Skeletal muscle tissue (tissue), 4 donors: ENCODE data around the gene KLHL1. TPM values are rescaled to one million over a fixed set of nuclear protein-coding genes. Genes with fewer than 3 reads are reported as not detected.

Source experiments
- H3K27ac ChIP-seq: one replicate; pipeline ENCODE4 v1.7.0; 2013; ENCODE audit warnings: mild to moderate bottlenecking, low read depth, low read length, inconsistent platforms
- H3K27me3 ChIP-seq, 3 donors: one replicate each; pipeline ENCODE4 v1.7.0; 2013; ENCODE audit warnings: low read length in 3 of 3; ENCODE audit not compliant: control insufficient read depth in 3 of 3, insufficient read depth in 3 of 3
- H3K36me3 ChIP-seq, 3 donors: one replicate each; pipeline ENCODE4 v1.7.0; 2013; ENCODE audit warnings: low read length in 3 of 3; ENCODE audit not compliant: control insufficient read depth in 3 of 3, insufficient read depth in 3 of 3
- H3K4me1 ChIP-seq, 3 donors: one replicate each; pipeline ENCODE4 v1.7.0; 2013; ENCODE audit warnings: low read length in 3 of 3, mild to moderate bottlenecking in 3 of 3; ENCODE audit not compliant: control insufficient read depth in 3 of 3, insufficient read depth in 3 of 3
- H3K4me3 ChIP-seq, 3 donors: one replicate each; pipeline ENCODE4 v1.7.0; 2013; ENCODE audit warnings: low read length in 3 of 3
- H3K9ac ChIP-seq, 3 donors: one replicate each; pipeline ENCODE4 v1.7.0; 2013; ENCODE audit warnings: low read length in 3 of 3, mild to moderate bottlenecking in 3 of 3, moderate library complexity in 2 of 3, low read depth in 1 of 3
- H3K9me3 ChIP-seq, 3 donors: one replicate each; pipeline ENCODE4 v1.7.0; 2013; ENCODE audit warnings: low read length in 3 of 3; ENCODE audit not compliant: control insufficient read depth in 3 of 3
- total RNA-seq: library from RNA; depleted of rRNA; stranded (reverse); fragments of >200 nt; gene quantifications from one replicate; pipeline ENCODE4 v1.2.3, GENCODE V29; 2014
- donor health status: Osteomylitis.

The KLHL1 gene
- total RNA-seq, 1 donor from 2014 or later = not detected

DNA sequence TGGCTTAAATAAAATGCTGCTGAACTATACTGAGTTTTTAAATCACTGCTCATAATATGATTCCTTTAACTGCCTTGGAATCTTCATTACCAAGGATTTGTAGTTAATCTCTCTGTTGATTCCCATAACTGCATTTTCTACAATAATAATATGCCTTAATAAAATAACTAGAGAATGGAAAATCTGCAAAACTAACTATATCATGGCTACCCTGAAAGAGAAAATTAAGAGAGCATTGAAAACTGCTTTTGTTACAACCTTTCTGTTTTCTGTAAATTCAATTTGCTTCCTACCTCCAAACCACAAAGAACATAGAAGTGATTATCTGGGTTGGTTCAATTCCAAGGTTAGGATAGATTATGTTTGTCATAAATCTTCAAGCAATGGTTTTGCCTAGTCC is 203.5 kb downstream of the KLHL1 start:
- H3K9me3 ChIP-seq = no peaks in the 10 kb centered on the region
- no peak overlapping the region for H3K4me3 ChIP-seq
- no peak overlapping the region for H3K27ac ChIP-seq
- no peaks in the 10 kb centered on the region for H3K27me3 ChIP-seq
- no peak overlapping the region for H3K9ac ChIP-seq
- no peaks in the 10 kb centered on the region for H3K36me3 ChIP-seq
- H3K4me1 ChIP-seq = no peaks in the 10 kb centered on the region

DNA sequence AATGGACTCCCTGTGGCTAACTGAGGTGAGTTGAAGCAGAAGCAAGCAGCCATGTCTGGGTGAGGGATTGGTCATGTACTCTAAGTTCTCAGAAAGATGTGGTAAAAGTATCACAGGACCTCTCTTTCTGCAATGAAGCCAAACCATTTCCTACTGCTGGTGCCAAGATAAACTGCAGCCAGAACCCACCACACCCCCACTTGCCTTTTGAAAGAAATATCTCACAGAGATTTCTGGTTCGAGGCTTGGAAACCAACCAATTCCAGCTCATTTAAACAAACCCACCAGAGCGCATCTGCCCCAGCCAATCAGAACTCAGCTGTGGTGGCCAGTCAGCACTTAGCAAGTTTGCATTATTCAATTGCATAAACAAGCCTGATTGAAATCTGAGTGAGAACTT is 205.2 kb downstream of the KLHL1 start:
- H3K9ac ChIP-seq = no peak overlapping the region
- no peak overlapping the region for H3K27ac ChIP-seq
- no peaks in the 10 kb centered on the region for H3K36me3 ChIP-seq

DNA sequence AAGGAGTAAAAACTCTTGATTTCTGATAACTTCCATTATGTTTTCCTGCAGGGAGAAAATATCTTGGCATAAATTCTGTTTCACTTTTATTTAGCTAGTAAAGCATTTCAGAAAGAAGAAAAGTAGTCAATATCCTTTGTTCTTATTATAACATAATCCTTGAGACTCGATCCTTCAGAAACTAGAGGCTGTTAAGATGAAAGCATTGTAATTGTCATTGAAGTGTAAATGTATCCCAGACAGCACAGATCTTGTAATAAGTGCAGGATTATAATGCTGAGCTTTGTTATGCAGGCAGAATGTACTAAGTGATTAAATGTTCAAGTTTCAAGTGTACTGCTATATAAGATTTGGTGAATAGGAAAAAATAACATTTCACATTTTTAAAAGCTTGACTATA is 225.8 kb downstream of the KLHL1 start:
- no peak overlapping the region for H3K27ac ChIP-seq
- no peak overlapping the region for H3K9ac ChIP-seq
- H3K4me1 ChIP-seq = no peaks in the 10 kb centered on the region

More for the DNA sequence above, 205.2 kb downstream of the KLHL1 start:
- Histone ChIP-seq H3K4me3 (no peak overlapping the region), H3K4me1 (no peaks in the 10 kb centered on the region), H3K27me3 (no peaks in the 10 kb centered on the region), H3K9me3 (no peaks in the 10 kb centered on the region)

DNA sequence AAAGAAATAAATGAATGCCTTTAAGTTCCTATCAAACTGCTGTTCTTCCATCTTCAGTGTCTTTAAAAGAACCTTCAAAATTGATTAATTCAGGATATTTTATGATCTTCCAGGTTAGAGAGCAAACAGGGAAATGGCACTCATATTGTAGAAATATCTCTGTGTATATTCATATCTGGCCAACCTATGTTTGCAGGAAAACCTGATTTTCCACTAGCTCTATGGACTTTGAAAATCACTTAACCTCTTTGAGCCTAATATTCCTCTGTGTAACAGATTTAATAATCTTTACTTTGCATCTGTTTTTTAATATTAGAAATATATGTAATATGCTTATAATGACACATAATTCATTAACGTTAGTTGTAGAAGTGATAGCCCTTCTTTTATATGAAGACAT is 228.3 kb downstream of the KLHL1 start:
- Histone ChIP-seq H3K4me1 (no peaks in the 10 kb centered on the region), H3K27ac (no peak overlapping the region), H3K9ac (no peak overlapping the region), H3K27me3 (no peaks in the 10 kb centered on the region), H3K36me3 (no peaks in the 10 kb centered on the region), H3K4me3 (no peak overlapping the region), H3K9me3 (no peaks in the 10 kb centered on the region)

More for the DNA sequence above, 225.8 kb downstream of the KLHL1 start:
- Histone ChIP-seq H3K4me3 (no peak overlapping the region), H3K36me3 (no peaks in the 10 kb centered on the region), H3K27me3 (no peaks in the 10 kb centered on the region), H3K9me3 (no peaks in the 10 kb centered on the region)

DNA sequence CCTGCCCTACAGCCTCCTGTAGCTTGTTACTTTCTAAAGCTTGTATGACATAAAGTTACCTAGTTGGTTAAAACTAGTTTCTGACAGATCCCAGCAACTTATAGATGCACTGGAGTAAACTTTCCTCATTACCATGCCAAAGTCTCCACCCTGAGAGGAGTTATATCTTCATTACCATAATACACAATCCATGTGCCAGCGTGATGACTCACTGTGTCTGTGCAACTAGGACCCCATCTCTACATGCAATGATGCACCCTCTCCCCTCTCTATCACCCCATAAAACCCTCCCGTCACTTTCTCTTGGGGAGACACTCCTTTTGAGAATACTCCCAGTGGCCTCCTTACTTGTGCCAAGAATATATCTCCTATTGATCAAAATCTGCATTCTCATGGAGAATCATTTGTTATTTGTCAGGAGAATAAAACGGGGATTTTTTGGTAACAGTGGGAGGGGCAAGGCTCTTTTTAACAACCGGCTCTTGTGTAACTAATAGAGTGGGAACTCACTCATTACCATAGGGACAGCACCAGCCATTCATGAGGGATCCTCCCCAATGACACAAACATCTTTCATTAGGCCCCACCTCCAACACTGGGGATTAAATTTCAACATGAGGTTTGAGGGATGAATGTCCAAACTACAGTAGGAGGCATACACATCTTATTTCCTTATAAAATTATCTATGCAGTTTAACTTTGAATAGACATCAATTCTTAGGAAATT is 235.8 kb downstream of the KLHL1 start:
- Histone ChIP-seq H3K27me3 (no peaks in the 10 kb centered on the region), H3K27ac (no peak overlapping the region), H3K9me3 (no peaks in the 10 kb centered on the region), H3K4me1 (no peaks in the 10 kb centered on the region), H3K9ac (no peak overlapping the region), H3K36me3 (no peaks in the 10 kb centered on the region), H3K4me3 (no peak overlapping the region)

DNA sequence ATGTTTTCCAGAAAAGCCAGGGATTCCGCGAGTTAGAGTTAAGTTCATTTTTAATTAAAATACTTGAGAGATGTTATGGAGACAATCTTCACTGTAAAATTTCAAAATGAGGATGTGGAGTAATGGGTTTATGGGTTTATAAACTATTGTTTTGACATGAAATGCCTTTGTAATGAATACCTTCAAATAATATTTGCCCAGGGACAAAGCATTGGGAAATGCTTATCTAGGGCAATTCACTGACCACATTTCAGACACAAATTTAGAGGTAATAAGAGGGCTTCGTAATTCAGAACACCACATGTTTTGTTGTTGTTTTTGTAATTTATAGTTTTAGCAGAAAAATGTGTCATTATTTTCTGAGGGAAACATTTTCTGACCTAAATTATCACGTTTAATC is 241.7 kb downstream of the KLHL1 start:
- Histone ChIP-seq H3K36me3 (no peaks in the 10 kb centered on the region), H3K4me1 (no peaks in the 10 kb centered on the region), H3K4me3 (no peak overlapping the region), H3K9me3 (no peaks in the 10 kb centered on the region), H3K27me3 (no peaks in the 10 kb centered on the region), H3K9ac (no peak overlapping the region), H3K27ac (no peak overlapping the region)

DNA sequence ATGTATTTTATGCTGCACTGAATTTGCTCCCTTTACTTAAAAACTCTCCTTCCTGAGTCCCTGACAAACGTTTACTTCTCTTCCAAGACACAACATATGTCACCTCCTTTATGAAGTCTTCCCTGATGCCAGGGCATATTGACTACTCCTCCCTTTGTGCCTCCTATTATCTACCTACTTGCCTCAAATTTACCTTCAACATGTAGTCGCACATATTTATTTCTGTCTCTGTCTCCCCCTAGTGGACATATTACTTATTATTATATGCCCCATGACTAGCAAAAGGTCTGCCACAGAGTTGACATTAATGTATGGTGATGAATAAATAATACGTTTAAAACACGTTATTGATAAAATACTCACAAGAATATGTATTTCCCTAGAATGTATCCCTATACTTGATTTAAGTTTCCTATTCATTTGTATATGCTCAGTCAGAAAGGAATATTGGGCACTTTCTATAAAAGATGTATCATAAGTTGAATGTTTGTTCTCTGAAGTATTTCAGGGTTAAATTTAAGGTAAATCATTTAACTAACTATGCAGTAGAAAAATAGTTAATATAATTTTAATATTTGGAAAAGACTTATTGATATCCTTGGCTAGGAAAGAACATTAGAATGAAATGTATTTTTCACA is 250.9 kb downstream of the KLHL1 start:
- H3K36me3 ChIP-seq = no peaks in the 10 kb centered on the region
- H3K27me3 ChIP-seq = no peaks in the 10 kb centered on the region
- no peaks in the 10 kb centered on the region for H3K9me3 ChIP-seq
- no peaks in the 10 kb centered on the region for H3K4me1 ChIP-seq
- no peak overlapping the region for H3K9ac ChIP-seq
- H3K4me3 ChIP-seq = no peak overlapping the region
- H3K27ac ChIP-seq = no peak overlapping the region

DNA sequence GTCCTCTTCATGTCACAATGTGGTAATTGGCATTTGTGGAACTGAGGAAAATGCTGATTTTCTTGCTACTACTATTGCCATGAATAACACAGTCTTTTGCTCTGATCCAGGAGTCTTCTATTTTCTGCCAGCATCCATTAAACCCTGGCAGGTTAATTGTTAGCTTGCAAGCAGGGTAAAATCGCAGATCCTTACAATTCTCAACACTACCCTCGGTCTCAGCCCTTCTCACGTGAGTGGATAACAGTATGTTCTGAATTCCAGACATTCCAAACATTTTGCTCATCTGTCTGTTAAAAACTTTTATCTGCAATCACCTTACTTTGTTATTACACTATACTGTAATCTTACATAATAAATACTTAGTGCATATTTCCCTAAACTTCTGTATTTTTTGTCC is 251.9 kb downstream of the KLHL1 start:
- no peak overlapping the region for H3K9ac ChIP-seq
- no peak overlapping the region for H3K4me3 ChIP-seq
- H3K36me3 ChIP-seq = no peaks in the 10 kb centered on the region
- H3K27me3 ChIP-seq = no peaks in the 10 kb centered on the region
- no peaks in the 10 kb centered on the region for H3K4me1 ChIP-seq
- H3K27ac ChIP-seq = no peak overlapping the region
- H3K9me3 ChIP-seq = no peaks in the 10 kb centered on the region

DNA sequence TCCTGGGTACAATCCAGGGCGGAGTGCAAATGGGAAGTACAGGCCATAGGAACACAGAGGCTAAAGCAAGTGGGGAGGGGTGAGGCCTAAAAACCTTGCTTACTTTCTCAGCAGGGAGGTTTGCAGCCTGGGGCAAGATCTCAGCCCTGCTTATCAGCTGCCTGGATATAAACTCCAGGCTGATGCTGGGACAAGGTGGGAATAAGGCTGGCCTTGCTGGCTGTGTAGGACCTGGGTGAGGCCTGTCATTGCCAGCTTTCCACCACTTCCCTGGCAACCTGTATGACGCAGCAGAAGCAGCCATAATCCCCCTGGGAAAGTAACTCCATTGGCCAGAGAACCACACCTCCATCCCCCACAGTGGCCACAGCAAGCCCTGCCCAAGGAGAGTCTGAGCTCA is 279.7 kb downstream of the KLHL1 start:
- no peaks in the 10 kb centered on the region for H3K9me3 ChIP-seq
- H3K36me3 ChIP-seq = no peaks in the 10 kb centered on the region
- H3K4me1 ChIP-seq = no peaks in the 10 kb centered on the region
- no peak overlapping the region for H3K9ac ChIP-seq
- H3K4me3 ChIP-seq = no peak overlapping the region
- no peak overlapping the region for H3K27ac ChIP-seq
- no peaks in the 10 kb centered on the region for H3K27me3 ChIP-seq

DNA sequence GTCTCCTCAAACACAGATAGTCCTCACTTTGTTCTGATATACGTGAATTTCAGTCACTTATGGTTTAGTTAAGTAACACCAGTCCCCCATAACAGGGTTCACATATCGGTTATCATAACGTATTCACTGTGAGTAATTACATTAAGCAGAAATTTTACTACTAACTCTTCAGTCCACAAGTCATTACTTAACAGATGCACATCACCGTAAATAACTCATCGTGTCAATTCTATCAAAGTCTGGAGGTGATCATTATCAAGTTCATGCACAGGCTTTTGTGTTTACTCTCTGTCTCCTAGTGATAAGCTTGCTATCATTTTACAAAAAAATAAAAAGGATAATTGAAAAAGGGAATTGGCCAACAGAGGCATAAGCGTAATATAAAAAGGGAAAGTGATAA is 288.1 kb downstream of the KLHL1 start:
- H3K4me3 ChIP-seq = no peak overlapping the region
- H3K27me3 ChIP-seq = no peaks in the 10 kb centered on the region
- no peaks in the 10 kb centered on the region for H3K4me1 ChIP-seq
- no peaks in the 10 kb centered on the region for H3K9me3 ChIP-seq
- H3K9ac ChIP-seq = no peak overlapping the region
- H3K36me3 ChIP-seq = no peaks in the 10 kb centered on the region
- no peak overlapping the region for H3K27ac ChIP-seq
